ENCODE data around the gene NOS1AP.

- TF ChIP-seq POLR2AphosphoS5 (IDR thresholded peaks at IDR 0.05; ENCODE audit: insufficient read depth, low read depth, low read length), result no peak
- no peak for TF ChIP-seq POLR2A (IDR thresholded peaks at IDR 0.05; ENCODE audit: low read depth, low read length)
- no peak for TF ChIP-seq CTCF (IDR thresholded peaks at IDR 0.05; ENCODE audit: extremely low read depth in 1 of 2, insufficient read depth in 1 of 2, low read depth in 1 of 2, low read length in 2 of 2)
- no peak for TF ChIP-seq MYC (IDR thresholded peaks at IDR 0.05; ENCODE audit: low read depth, low read length)
Observed at GRCh38 chr1:162386292-162387225, 317.1 kb downstream of the NOS1AP start.
